HG02642 (cell line): ENCODE results near the gene WNT3A.
"Not testable (repeated sequence)": the region's sequence is repeated elsewhere in the genome, so short reads cannot be mapped to it uniquely, and the experiment has no call there.

ENCODE experiments used
- ATAC-seq: cut with Tn5 transposase; IDR thresholded peaks from one replicate; pipeline ENCODE4 v1.9.1; 2021; ENCODE audit warnings: mild to moderate bottlenecking; ENCODE audit not compliant: unreplicated experiment, poor library complexity

Gene WNT3A, protein sequence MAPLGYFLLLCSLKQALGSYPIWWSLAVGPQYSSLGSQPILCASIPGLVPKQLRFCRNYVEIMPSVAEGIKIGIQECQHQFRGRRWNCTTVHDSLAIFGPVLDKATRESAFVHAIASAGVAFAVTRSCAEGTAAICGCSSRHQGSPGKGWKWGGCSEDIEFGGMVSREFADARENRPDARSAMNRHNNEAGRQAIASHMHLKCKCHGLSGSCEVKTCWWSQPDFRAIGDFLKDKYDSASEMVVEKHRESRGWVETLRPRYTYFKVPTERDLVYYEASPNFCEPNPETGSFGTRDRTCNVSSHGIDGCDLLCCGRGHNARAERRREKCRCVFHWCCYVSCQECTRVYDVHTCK

DNA sequence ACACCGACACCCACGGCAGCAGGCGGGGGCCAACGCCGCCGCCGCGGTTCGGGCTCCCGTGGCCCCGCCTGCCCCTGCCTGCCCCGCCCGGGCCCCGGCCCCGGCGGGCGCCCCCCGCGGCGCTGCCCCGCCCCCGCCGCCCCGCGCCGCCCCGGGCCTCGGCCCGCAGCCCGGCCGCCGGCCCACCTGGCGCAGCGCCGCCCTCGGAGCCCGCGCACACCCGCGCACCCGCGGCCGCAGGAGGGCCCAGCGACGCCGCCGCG is at the start of gene WNT3A:
Gene WNT3A (plus strand): TSS at position 213 of the 263 bp plus-strand sequence. CDS start 131 bp downstream, outside the sequence.
- ATAC-seq, result no peak

DNA sequence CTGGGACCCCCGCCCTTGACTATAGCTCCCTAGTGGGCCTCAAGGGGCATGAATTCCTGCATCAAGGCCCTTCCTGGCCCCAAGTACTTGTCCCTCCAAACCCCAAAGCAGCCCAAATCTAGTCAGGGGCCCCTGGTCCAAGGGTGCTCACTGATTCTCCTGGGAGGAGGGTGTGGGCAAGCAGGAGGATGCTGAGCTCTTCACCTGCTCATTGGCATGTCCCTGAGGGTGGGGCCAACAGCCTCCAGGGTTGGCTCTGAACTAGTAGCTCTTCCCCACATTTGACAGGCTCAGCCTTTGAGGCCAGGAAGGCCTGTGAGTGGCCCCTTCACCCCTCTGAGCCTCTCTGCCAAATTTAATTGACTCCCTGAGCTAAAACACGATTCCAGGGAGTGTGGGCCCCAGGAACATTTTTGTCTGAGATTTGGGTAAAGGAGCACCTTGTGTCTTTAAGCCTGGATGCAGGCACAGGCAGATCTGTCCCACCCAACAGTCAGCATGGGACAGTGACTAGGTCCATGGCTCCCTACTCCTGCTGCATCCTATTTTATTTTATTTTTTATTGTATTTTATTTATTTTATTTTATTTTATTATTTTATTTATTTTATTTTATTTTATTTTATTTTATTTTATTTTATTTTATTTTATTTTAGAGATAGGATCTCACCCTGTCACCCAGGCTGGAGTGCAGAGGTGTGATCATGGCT is 48.0 kb upstream of the WNT3A start:
- no peak for ATAC-seq

DNA sequence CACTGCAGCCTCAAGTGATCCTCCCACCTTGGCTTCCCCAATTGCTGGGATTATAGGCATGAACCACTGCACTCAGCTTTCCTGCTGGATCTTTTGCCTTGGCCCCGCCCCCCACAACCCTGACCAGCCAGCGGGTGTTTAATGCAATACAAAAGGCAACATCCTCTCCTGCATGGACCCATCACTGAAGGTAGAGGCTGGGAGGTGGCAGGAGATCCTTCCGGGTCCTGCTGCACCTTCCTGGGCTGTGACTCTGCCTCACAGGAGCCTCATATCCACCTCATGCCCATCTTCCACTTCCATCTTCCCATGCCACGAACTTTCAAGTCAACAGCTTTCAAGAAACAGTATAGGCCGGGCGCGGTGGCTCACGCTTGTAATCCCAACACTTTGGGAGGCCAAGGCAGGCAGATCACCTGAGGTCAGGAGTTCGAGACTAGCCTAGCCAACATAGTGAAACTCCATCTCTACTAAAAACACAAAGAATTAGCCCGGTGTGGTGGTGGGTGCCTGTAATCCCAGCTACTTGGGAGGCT is 47.4 kb upstream of the WNT3A start:
- ATAC-seq, result no peak

DNA sequence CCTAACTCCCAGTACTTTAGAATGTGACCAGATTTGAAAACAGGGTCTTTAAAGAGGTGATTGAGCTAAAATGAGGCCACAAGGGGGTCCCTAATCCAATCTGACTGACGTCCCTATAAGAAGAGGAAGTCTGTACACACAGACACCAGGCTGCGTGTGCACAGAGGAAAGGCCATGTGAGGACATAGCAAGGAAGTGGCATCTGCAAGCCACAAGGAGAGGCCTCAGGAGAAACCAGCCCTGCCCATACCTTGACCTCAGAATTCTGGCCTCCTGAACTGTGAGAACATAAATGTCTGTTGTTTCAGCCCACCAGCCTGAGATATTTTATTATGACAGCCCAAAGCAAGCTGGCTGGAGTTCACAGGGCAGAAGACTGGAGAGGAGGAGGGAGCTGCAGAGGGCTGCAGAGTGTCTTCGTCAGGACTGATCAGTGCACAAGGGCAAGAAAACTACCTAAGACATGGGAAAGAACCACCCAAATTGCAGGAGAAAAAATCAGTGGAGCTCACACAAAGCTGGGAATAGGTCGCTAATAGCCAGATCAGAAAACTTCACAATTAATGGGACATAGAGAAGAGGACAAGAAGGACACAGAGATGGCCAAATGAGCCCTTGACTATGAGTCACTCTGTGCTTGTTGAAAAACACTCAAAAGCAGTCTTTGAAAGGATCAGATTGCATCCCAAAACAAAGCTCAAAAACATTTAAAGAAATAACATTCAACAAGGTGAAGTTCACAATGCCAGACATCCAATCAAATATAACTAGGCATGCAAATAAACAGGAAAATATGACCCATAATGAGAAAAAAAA is 44.9 kb upstream of the WNT3A start:
- ATAC-seq, result no peak

DNA sequence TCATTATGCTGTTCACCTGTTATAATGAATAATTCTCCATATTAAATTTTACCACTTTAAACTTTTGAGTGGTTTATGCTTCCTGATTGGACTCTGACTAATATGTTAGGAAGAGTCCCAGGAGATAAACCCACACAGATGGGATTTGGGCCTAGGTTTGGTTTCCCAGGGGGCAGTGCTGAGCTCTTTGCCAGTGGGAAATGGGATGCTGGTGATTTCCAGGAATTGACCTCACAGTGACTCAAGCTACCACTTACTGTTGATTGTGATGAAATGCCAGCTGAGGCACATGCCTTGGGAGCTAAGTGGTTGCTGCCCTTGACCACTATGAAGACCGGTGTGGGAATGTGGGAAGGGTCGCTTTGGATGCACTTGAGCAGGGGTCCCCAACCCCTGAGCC is 40.1 kb upstream of the WNT3A start:
- ATAC-seq, result not testable (repeated sequence)

DNA sequence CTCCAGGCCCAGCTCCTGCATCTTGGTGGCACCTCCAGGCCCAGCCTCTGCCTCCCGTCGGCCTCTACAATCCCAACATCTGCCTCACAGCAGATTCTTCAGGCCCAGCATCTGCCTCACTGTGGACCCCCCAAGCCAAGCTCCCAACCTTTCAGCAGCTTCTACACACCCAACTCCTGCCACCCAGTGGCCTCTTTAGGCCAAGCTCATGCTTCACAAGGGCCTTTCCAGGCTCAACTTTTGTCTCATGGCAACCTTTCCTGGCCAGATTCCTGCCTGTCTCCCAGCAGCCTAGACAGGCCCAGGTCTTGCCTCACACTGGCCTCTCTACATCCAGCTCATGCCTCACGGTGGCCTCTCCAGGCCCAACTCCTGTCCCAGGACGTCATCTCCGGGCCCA is 39.0 kb upstream of the WNT3A start:
- not testable (repeated sequence) for ATAC-seq

DNA sequence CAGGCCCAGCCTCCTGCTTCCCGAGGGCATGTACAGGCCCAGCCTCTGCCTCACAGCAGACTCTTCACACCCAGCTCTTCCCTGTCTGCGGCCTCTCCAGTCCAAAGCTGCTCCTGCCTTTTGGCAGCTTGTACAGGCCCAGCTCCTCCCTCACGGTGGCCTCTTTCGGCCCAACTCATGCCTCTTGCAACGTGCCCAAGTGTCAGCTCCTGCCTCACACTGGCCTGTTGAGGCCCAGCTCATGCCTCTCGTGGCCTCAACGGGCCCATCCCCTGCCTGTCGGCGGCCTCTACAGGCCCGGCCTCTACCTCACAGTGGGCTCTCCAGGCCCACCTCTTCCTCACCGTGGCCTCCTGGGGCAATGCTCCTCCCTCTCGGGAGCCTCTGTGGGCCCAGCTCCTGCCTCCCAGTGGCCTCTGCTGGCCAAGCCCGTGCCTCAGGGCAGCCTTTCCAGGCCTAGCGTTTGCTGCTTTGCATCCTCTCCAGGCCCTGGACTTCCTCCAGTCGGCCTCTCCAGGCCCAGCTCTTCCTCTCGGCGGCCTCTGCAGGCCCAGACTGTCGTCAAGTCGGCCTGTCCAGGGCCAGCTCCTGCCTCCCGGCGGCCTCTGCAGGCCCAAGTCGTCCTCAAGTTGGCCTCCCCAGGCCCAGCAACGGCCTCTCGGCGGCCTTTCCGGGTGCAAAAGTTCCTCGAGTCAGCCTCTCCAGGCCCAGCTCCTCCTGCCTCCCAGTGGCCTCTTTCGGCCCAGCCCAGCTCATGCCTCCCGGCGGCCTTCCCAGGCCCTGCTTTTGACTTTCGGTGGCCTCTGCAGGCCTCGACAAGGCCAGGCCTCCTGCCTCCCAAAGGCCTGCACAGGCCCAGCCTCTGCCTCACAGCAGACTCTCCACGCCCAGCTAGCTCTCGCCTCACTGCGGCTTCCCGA is 36.5 kb upstream of the WNT3A start:
- ATAC-seq, result not testable (repeated sequence)

DNA sequence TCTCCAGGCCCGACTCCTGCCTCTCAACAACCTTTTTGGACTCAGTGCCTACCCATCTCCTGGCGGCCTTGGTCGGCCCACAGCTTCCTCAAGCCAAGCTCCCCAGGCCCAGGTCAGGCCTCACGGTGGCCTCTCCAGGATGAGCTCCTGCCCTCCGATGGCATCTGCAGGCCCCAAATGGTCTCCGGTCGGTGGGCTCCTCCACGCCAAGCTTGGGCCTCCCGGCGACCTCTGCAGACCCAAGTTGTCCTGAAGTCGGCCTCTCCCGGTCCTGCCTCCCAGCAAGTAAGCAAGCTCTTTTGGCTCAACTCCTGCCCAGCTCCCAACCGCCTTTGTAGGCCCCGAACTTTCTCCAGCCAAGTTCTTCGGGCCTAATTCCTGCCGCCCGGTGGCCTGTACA is 35.6 kb upstream of the WNT3A start:
- ATAC-seq, result not testable (repeated sequence)

DNA sequence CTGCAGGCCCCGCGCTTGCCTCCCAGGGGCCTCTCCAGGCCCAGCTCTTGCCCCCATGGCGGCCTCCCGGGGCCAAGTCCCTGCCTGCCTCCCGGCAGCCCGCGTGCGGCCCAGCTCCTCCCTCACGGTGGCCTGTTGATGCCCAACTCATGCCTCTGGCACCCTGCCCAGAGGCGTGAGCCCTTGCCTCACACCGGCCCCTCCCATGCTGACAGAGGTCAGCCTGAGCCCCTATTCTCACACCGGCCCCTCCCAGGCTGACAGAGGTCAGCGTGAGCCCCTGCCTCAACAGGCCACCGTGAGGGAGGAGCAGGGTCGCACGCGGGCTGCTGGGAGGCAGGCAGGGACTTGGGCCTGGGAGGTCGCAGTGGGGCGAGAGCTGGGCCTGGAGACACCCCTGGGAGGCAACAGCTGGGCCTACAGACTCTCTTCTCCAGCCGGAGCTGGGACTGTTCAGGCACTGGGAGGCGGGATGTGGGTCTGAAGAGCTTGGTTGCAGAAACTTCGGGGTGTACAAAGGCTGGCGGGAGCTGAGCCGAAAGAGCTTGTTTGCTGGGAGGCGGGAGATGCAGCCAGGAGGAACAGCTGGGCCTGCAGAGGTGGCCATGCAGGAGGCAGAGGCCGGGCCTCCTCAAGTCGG is 35.0 kb upstream of the WNT3A start:
- not testable (repeated sequence) for ATAC-seq

DNA sequence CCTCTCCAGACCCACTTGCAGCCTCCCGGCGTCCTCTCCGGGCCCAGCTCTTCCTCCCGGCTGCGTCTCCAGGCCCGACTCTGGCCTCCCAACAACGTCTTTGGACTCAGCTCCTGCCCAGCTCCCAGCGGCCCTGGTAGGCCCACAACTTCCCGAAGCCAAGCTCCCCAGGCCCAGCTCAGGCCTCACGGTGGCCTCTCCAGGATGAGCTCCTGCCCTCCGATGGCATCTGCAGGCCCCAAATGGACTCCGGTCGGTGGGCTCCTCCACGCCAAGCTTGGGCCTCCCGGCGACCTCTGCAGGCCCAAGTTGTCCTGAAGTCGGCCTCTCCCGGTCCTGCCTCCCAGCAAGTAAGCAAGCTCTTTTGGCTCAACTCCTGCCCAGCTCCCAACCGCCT is 34.5 kb upstream of the WNT3A start:
- ATAC-seq, result not testable (repeated sequence)

DNA sequence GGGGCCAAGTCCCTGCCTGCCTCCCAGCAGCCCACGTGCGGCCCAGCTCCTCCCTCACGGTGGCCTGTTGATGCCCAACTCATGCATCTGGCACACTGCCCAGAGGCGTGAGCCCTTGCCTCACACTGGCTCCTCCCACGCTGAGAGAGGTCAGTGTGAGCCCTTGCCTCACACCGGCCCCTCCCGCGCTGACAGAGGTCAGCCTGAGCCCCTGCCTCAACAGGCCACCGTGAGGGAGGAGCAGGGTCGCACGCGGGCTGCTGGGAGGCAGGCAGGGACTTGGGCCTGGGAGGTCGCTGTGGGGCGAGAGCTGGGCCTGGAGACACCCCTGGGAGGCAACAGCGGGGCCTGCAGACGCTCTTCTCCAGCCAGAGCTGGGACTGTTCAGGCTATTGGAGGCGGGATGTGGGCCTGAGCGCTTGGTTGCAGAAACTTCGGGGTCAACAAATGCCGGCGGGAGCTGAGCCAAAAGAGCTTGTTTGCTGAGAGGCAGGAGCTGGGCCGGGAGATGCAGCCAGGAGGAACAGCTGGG is 33.9 kb upstream of the WNT3A start:
- ATAC-seq, result not testable (repeated sequence)

DNA sequence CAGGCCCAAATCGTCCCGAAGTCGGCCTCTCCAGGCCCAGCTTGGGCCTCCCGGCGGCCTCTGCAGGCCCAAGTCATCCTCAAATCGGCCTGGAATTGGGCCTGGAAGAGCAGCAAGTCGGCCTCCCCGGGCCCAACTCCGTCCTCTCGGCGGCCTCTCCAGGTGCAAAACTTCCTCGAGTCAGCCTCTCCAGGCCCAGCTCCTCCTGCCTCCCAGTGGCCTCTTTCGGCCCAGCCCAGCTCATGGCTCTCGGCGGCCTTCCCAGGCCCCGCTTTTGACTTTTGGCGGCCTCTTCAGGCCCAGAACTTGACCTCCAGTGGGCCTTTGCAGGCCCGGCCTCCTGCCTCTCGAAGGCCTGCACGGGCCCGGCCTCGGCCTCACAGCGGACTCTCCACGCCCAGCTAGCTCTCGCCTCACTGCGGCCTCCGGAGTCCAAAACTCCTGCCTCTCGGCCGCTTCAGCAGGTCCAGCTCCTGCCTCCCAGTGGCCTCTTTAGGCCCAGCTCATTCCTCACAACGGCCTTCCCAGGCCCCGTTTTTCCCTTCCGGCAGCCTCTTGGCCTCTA is 33.0 kb upstream of the WNT3A start:
- not testable (repeated sequence) for ATAC-seq

DNA sequence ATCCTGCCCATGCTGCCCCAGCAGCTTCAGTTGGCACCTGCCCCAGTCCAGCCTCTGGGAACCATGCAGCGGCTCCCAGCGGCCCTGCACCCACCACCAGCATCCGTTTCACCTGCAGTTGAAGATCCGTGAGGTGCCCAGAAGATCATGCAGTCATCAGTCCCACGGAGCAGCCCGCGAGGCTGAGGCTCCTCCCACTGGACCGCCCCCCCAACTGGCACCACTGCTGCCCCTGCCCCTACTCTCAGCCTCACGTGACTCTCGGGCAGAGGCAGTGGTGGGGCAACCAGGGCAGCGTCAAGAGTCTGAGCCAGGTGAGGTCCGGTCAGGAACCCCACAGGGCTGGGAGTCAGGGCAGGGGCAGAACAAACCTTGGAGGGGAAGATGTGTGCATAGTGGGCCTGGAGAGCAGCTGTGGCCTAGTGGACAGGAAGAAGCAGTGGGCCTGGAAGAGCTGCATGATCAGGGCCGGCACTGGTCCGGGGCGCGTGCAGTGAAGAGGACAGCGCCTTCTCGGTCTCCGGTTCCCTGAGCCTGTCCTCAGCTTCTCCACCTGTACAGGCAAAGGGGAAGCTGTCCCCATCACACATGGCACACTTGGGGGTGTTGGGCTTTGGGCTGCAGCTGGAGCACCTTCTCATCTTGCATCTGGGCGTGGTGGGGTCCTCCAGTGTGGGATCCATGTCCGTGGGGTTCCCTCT is 31.1 kb upstream of the WNT3A start:
- ATAC-seq, result not testable (repeated sequence)

DNA sequence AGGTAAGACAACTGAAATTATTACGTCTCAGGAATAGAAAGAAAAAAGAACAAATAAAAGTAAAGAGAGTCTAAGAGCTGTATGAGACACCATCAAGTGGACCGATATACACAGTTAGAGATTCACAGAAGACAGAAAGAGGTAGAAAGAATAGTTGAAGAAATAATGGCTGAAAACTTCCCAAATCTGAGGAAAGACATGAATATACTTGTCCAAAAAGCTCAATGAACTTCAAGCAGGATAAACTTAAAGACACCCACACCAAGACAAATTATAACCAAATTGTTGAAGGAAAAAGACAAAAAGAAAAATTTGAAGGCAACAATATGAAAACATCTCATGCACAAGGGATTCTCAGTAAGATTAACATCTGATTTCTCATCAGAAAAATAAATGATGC is 19.6 kb upstream of the WNT3A start:
- ATAC-seq, result no peak

DNA sequence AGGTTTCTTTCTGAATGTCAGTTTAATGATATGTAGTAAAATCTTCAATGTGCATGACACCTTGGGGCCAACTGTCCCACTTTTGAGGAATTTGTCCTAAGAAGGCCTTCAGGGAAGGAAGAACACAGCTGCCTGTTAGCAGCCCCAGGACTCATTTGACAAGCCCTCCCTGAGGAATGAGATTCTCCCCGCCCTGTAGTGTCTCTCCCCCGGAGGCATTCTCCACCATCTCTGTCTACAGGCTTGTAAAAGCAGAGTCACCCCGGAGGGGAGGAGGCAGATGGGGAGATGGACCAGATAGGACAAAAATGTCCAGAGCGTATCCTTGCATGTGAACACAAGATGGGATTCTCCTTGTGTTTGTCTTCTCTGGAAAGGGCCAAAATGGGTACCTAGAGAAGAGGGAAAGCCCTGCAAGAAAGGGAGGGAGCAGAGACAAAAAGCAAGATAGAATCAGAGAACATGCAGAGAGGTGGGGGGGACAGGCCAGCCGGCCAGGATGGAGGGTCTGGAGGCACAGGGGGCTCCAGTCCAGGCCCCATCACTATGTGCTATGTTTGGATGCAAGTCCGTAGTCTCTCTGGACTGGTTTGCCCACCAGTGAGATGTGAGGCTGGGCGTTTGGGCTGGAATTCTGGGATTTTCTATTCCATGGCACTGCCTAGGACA is 12.0 kb upstream of the WNT3A start:
- ATAC-seq, result no peak

DNA sequence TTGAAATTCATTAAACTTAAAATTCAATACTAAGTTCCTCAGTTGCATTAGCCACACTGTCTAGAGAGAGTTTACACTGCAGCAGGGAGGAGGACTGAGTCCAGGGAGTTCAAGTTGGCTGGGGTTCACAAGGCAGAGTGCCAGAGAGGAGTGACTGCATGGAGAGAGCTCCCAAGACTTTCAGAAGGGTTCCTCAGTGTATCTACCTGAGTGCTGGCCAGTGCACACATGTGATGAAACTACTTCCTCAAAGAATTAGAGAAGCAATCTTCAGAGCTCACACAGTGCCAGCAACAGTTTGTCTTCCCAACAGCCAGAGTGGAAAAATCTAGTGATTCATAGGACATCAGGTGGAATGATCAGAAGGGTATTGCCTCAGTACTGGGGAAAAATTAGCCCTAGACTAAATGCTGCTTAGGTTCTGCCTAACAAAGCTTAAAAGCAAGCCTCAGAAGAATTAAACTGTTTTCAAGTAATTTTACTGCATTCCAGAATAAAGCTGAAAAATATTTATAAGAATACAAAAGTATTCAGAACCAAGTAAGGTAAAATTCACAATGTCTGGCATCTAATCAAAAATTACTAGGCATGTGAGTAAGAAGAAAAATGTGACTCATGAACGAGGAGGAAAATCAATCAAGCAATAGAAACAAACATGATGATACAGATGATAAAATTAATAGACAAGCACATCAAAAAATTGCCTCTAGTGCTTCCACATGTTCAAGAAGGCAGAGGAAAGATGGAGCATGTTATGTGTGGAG is 10.4 kb upstream of the WNT3A start:
- ATAC-seq, result no peak
